ENCODE results near the gene CUBN.
A peak's percentile ranks its signal among the peaks of the same experiment; 100 is the strongest.

The CUBN gene

DNA sequence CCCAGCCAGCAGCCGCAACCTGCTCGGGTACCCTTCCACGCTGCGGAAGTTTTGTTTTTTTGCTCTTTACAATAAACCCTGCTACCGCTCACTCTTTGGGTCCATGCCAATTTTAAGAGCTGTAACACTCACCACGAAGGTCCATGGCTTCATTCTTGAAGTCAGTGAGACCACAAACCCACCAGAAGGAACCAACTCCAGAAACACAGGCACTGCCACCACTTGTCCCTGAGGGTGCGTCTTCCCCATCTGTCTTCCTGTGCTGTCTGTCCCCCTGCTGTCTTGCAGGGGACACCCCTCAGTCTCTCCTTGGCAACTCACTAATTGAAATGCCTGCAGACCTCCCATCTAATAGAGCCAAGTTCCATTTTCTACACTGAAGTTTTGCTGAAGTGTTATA lies 263.8 kb downstream of the CUBN start:
- TF ChIP-seq, protein P1, sequence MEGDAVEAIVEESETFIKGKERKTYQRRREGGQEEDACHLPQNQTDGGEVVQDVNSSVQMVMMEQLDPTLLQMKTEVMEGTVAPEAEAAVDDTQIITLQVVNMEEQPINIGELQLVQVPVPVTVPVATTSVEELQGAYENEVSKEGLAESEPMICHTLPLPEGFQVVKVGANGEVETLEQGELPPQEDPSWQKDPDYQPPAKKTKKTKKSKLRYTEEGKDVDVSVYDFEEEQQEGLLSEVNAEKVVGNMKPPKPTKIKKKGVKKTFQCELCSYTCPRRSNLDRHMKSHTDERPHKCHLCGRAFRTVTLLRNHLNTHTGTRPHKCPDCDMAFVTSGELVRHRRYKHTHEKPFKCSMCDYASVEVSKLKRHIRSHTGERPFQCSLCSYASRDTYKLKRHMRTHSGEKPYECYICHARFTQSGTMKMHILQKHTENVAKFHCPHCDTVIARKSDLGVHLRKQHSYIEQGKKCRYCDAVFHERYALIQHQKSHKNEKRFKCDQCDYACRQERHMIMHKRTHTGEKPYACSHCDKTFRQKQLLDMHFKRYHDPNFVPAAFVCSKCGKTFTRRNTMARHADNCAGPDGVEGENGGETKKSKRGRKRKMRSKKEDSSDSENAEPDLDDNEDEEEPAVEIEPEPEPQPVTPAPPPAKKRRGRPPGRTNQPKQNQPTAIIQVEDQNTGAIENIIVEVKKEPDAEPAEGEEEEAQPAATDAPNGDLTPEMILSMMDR (conservative IDR thresholded peaks at IDR 0.05): no peak
- H3K27ac ChIP-seq: no peak overlapping the region

DNA sequence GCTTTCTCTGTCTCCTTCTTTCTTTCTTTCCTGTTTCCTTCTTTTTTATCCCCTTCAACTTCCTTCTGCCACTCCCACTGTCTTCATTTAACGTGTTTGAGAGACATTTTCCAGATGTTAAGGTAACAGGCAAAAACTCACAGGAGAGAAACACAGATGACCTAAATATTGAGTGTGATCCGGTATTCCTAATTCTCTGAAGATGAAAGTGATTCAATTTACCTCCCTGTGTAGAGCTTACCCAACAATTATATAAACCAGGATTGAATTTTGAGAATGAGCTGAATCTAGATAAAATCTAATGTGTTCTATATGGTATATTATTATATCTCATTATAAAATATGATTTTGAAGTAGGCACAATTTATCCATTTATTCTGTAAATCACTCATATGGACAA lies 265.8 kb downstream of the CUBN start:
- TF ChIP-seq, protein P1 (conservative IDR thresholded peaks at IDR 0.05): no peak
- H3K27ac ChIP-seq: no peak overlapping the region

DNA sequence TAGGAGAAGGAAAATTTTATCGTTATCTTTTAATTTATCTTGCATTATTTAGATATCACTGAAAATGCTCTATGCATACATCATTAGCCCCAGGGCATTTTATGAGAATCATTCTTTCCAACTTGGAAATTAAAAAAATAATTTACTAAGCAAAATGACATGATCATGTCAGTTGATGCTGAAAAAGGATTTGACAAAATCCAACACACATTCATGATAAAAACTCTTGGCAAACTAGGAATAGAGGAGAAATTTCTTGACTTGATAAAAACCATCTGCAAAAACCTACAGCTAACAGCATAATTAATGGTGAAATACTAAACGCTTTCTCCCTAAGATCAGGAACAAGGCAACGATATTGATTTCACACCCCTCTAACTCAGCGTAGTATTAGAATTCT lies 272.2 kb downstream of the CUBN start:
- no peak overlapping the region for H3K27ac ChIP-seq
- TF ChIP-seq, protein P1 (conservative IDR thresholded peaks at IDR 0.05): no peak

DNA sequence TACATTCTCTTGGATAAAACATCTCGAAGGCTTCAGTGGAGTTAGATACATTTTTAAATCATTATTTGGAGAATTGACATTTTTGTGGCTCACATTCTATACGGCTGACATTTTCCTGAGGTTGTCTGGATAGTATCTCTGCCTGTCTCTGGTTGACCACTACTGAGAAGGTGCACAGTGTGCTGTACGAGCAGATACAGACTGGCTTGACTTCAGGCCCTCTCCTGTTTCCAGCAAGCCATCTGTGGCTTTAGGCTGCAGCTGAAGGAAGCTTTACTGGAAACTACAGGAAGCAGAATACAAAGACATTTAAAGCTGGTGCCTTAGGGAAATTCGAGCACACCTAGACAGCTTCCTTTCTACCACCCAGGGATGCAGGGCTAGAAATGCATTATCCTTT lies 273.0 kb downstream of the CUBN start:
- TF ChIP-seq, protein P1 (conservative IDR thresholded peaks at IDR 0.05): no peak

DNA sequence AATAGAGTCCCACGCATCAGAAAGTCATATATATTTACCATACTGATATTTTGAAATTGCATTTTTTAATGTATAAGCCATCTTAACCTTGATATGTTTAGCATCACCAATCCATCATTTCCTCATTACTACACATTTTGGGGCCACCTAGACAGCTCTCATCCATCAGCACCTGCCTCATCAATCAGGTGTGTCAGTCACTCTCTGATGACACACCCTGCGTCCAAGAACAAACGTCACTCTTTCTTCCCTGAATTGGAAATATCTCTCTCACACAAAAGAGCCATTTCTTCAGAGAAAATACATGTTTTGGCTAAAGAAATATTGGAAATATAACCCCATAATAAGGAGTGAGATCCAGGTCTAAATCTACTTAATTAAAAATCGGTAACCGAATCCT lies 273.5 kb downstream of the CUBN start:
- TF ChIP-seq, protein P1 (conservative IDR thresholded peaks at IDR 0.05): no peak
- H3K27ac ChIP-seq: no peak overlapping the region

More for the DNA sequence above, 273.0 kb downstream of the CUBN start:
- H3K27ac ChIP-seq: no peak overlapping the region

DNA sequence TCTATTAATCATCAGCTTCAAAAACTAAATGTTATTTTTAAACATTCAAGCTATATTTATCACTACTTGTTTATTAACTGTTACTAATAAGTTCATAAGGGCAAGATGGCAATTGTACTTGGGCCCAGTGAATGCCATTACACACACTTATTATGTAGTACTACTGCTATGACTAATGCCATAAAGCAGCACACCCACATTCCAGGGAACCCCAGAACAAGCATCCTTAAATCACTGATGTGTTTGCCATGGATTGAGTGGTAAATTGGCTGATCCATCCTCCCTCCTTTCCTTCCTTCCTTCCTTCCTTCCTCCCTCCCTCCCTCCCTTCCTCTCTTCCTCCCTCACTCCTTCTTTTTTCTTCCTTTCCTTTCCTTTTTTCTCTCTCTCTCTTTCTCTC lies 275.0 kb downstream of the CUBN start:
- H3K27ac ChIP-seq: no peak overlapping the region
- TF ChIP-seq, protein P1 (conservative IDR thresholded peaks at IDR 0.05): no peak

DNA sequence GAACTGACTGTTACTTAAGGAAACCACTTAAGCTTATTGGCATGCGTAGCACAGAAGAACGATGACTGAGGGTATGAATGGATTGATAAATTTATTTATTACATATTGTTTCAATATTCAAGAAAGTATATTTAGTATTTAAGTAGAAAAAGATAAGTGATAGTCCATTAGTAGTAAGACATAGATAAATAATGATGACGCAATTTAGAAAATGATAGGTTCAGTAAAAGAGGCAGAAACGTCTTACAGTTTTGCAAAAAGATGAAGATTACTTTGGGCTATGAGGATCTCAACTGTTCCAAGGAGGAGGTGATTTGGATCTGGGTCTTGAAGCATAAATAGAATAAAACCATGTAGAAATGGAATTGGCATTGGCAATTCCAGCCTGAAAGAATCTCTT lies 275.8 kb downstream of the CUBN start:
- TF ChIP-seq, protein P1 (conservative IDR thresholded peaks at IDR 0.05): no peak

DNA sequence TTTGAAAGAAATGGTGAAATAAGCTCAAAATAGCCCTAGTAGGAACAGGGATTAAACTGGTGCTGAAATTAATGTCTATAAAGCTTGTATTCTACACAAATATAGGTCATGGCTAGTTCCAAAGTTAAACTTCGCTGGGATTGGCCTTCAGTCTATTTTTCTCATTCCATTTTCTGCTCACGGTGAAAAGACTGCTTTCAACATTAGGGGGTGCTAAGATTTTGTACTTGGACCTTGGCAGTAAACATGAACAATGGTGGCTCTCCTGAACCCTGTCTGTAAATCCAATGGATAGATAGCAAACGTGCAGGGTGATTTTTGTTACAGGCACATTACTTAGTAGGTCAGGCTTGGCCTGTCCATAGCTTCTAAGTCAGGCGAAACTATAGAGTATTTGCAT lies 276.4 kb downstream of the CUBN start:
- no peak overlapping the region for H3K27ac ChIP-seq
- TF ChIP-seq, protein P1 (conservative IDR thresholded peaks at IDR 0.05): 0 out of 2 replicates have a peak, but pooled peaks have one; percentile 9

More for the DNA sequence above, 275.8 kb downstream of the CUBN start:
- H3K27ac ChIP-seq: no peak overlapping the region
